ENCODE measurements around the gene CD44. TPM values are rescaled to one million over a fixed set of nuclear protein-coding genes. Genes with fewer than 3 reads are reported as not detected.
"Not testable (repeated sequence)": the region's sequence is repeated elsewhere in the genome, so short reads cannot be mapped to it uniquely, and the experiment has no call there.

Gene CD44
- total and polyA plus RNA-seq, 2 donors = 51.1 to 78.7 TPM

- not testable (repeated sequence) for DNase-seq (ENCODE audit: low read depth in 6 of 9, low spot score in 9 of 9)
- WGBS = 92% methylated on average over 1 of the region's 1 CpG
- peaks cover 9 to 32% of the 10 kb centered on the region in 2 donors for H3K4me1 ChIP-seq (ENCODE audit: control insufficient read depth in 2 of 2, insufficient read depth in 2 of 2, low read length in 2 of 2)
Observed at GRCh38 chr11:35108336-35108735, 30.6 kb upstream of the CD44 start.

GRCh38 chr11:35109041-35109440 lies 29.9 kb upstream of the CD44 start:
- no peaks in the 10 kb centered on the region for H3K9me3 ChIP-seq (ENCODE audit: control insufficient read depth in 2 of 2, insufficient read depth in 1 of 2, low read length in 1 of 2)
- no peaks in the 10 kb centered on the region for H3K27me3 ChIP-seq (ENCODE audit: control insufficient read depth in 2 of 2, insufficient read depth in 1 of 2, low read length in 1 of 2)
- no peaks in the 10 kb centered on the region for H3K36me3 ChIP-seq (ENCODE audit: control insufficient read depth in 2 of 2, insufficient read depth in 2 of 2, low read length in 1 of 2)
- peaks cover 9 to 32% of the 10 kb centered on the region in 2 donors for H3K4me1 ChIP-seq (ENCODE audit: control insufficient read depth in 2 of 2, insufficient read depth in 2 of 2, low read length in 2 of 2)
- H3K27ac ChIP-seq (ENCODE audit: low read depth in 1 of 2, low read length in 1 of 2) = no peak overlapping the region
- DNase-seq (ENCODE audit: low read depth in 6 of 9, low spot score in 9 of 9) = no peak
- H3K4me3 ChIP-seq (ENCODE audit: low read length in 2 of 2) = no peak overlapping the region

More at GRCh38 chr11:35108336-35108735, 30.6 kb upstream of the CD44 start:
- not testable (repeated sequence) for H3K9me3 ChIP-seq (ENCODE audit: control insufficient read depth in 2 of 2, insufficient read depth in 1 of 2, low read length in 1 of 2); H3K27me3 ChIP-seq (ENCODE audit: control insufficient read depth in 2 of 2, insufficient read depth in 1 of 2, low read length in 1 of 2); H3K4me3 ChIP-seq (ENCODE audit: low read length in 2 of 2); H3K36me3 ChIP-seq (ENCODE audit: control insufficient read depth in 2 of 2, insufficient read depth in 2 of 2, low read length in 1 of 2); H3K27ac ChIP-seq (ENCODE audit: low read depth in 1 of 2, low read length in 1 of 2)

GRCh38 chr11:35109827-35110226 lies 29.1 kb upstream of the CD44 start:
- no peaks in the 10 kb centered on the region for H3K36me3 ChIP-seq (ENCODE audit: control insufficient read depth in 2 of 2, insufficient read depth in 2 of 2, low read length in 1 of 2)
- no peaks in the 10 kb centered on the region for H3K9me3 ChIP-seq (ENCODE audit: control insufficient read depth in 2 of 2, insufficient read depth in 1 of 2, low read length in 1 of 2)
- H3K27me3 ChIP-seq (ENCODE audit: control insufficient read depth in 2 of 2, insufficient read depth in 1 of 2, low read length in 1 of 2) = no peaks in the 10 kb centered on the region
- DNase-seq (ENCODE audit: low read depth in 6 of 9, low spot score in 9 of 9) = no peak
- H3K4me3 ChIP-seq (ENCODE audit: low read length in 2 of 2) = no peak overlapping the region
- H3K27ac ChIP-seq (ENCODE audit: low read depth in 1 of 2, low read length in 1 of 2) = no peak overlapping the region
- peaks cover 9 to 33% of the 10 kb centered on the region in 2 donors for H3K4me1 ChIP-seq (ENCODE audit: control insufficient read depth in 2 of 2, insufficient read depth in 2 of 2, low read length in 2 of 2)

- Histone ChIP-seq H3K9me3 (ENCODE audit: control insufficient read depth in 2 of 2, insufficient read depth in 1 of 2, low read length in 1 of 2) (no peaks in the 10 kb centered on the region), H3K27ac (ENCODE audit: low read depth in 1 of 2, low read length in 1 of 2) (no peak overlapping the region), H3K27me3 (ENCODE audit: control insufficient read depth in 2 of 2, insufficient read depth in 1 of 2, low read length in 1 of 2) (no peaks in the 10 kb centered on the region), H3K4me1 (ENCODE audit: control insufficient read depth in 2 of 2, insufficient read depth in 2 of 2, low read length in 2 of 2) (peaks cover 6 to 43% of the 10 kb centered on the region in 2 donors), H3K4me3 (ENCODE audit: low read length in 2 of 2) (no peak overlapping the region), H3K36me3 (ENCODE audit: control insufficient read depth in 2 of 2, insufficient read depth in 2 of 2, low read length in 1 of 2) (no peaks in the 10 kb centered on the region)
- WGBS = 83% methylated on average over 4 of the region's 4 CpGs
- no peak for DNase-seq (ENCODE audit: low read depth in 6 of 9, low spot score in 9 of 9)
Observed at GRCh38 chr11:35111161-35112055, 27.6 kb upstream of the CD44 start.

GRCh38 chr11:35112056-35112845 lies 26.7 kb upstream of the CD44 start:
- Histone ChIP-seq H3K27ac (ENCODE audit: low read depth in 1 of 2, low read length in 1 of 2) (no peak overlapping the region), H3K4me3 (ENCODE audit: low read length in 2 of 2) (no peak overlapping the region), H3K36me3 (ENCODE audit: control insufficient read depth in 2 of 2, insufficient read depth in 2 of 2, low read length in 1 of 2) (no peaks in the 10 kb centered on the region), H3K27me3 (ENCODE audit: control insufficient read depth in 2 of 2, insufficient read depth in 1 of 2, low read length in 1 of 2) (no peaks in the 10 kb centered on the region), H3K4me1 (ENCODE audit: control insufficient read depth in 2 of 2, insufficient read depth in 2 of 2, low read length in 2 of 2) (peaks cover 0 to 41% of the 10 kb centered on the region in 2 donors), H3K9me3 (ENCODE audit: control insufficient read depth in 2 of 2, insufficient read depth in 1 of 2, low read length in 1 of 2) (no peaks in the 10 kb centered on the region)
- WGBS = 95% methylated on average over 13 of the region's 13 CpGs
- no peak for DNase-seq (ENCODE audit: low read depth in 6 of 9, low spot score in 9 of 9)

- Histone ChIP-seq H3K27ac (ENCODE audit: low read depth in 1 of 2, low read length in 1 of 2) (no peak overlapping the region), H3K9me3 (ENCODE audit: control insufficient read depth in 2 of 2, insufficient read depth in 1 of 2, low read length in 1 of 2) (no peaks in the 10 kb centered on the region), H3K27me3 (ENCODE audit: control insufficient read depth in 2 of 2, insufficient read depth in 1 of 2, low read length in 1 of 2) (no peaks in the 10 kb centered on the region), H3K4me3 (ENCODE audit: low read length in 2 of 2) (no peak overlapping the region), H3K36me3 (ENCODE audit: control insufficient read depth in 2 of 2, insufficient read depth in 2 of 2, low read length in 1 of 2) (no peaks in the 10 kb centered on the region), H3K4me1 (ENCODE audit: control insufficient read depth in 2 of 2, insufficient read depth in 2 of 2, low read length in 2 of 2) (peaks cover 0 to 38% of the 10 kb centered on the region in 2 donors)
- WGBS = 98% methylated on average over 1 of the region's 1 CpG
- DNase-seq (ENCODE audit: low read depth in 6 of 9, low spot score in 9 of 9) = no peak
Observed at GRCh38 chr11:35112846-35113105, 26.2 kb upstream of the CD44 start.

GRCh38 chr11:35114906-35115687 lies 23.9 kb upstream of the CD44 start:
- 94% methylated on average over 9 of the region's 9 CpGs for WGBS
- DNase-seq (ENCODE audit: low read depth in 6 of 9, low spot score in 9 of 9) = no peak
- Histone ChIP-seq H3K27ac (ENCODE audit: low read depth in 1 of 2, low read length in 1 of 2) (no peak overlapping the region), H3K9me3 (ENCODE audit: control insufficient read depth in 2 of 2, insufficient read depth in 1 of 2, low read length in 1 of 2) (no peaks in the 10 kb centered on the region), H3K36me3 (ENCODE audit: control insufficient read depth in 2 of 2, insufficient read depth in 2 of 2, low read length in 1 of 2) (no peaks in the 10 kb centered on the region), H3K4me1 (ENCODE audit: control insufficient read depth in 2 of 2, insufficient read depth in 2 of 2, low read length in 2 of 2) (peaks cover 2 to 37% of the 10 kb centered on the region in 2 donors), H3K4me3 (ENCODE audit: low read length in 2 of 2) (no peak overlapping the region), H3K27me3 (ENCODE audit: control insufficient read depth in 2 of 2, insufficient read depth in 1 of 2, low read length in 1 of 2) (no peaks in the 10 kb centered on the region)

GRCh38 chr11:35115688-35116030 lies 23.3 kb upstream of the CD44 start:
- no peak for DNase-seq (ENCODE audit: low read depth in 6 of 9, low spot score in 9 of 9)
- 89% methylated on average over 4 of the region's 4 CpGs for WGBS

GRCh38 chr11:35116245-35116644 lies 22.7 kb upstream of the CD44 start:
- WGBS = 93% methylated on average over 5 of the region's 5 CpGs
- H3K4me1 ChIP-seq (ENCODE audit: control insufficient read depth in 2 of 2, insufficient read depth in 2 of 2, low read length in 2 of 2) = peaks cover 8 to 32% of the 10 kb centered on the region in 2 donors
- H3K27ac ChIP-seq (ENCODE audit: low read depth in 1 of 2, low read length in 1 of 2) = no peak overlapping the region
- no peaks in the 10 kb centered on the region for H3K36me3 ChIP-seq (ENCODE audit: control insufficient read depth in 2 of 2, insufficient read depth in 2 of 2, low read length in 1 of 2)
- no peaks in the 10 kb centered on the region for H3K9me3 ChIP-seq (ENCODE audit: control insufficient read depth in 2 of 2, insufficient read depth in 1 of 2, low read length in 1 of 2)
- H3K4me3 ChIP-seq (ENCODE audit: low read length in 2 of 2) = no peak overlapping the region
- no peak for DNase-seq (ENCODE audit: low read depth in 6 of 9, low spot score in 9 of 9)
- H3K27me3 ChIP-seq (ENCODE audit: control insufficient read depth in 2 of 2, insufficient read depth in 1 of 2, low read length in 1 of 2) = no peaks in the 10 kb centered on the region

More at GRCh38 chr11:35115688-35116030, 23.3 kb upstream of the CD44 start:
- Histone ChIP-seq H3K4me3 (ENCODE audit: low read length in 2 of 2) (no peak overlapping the region), H3K27ac (ENCODE audit: low read depth in 1 of 2, low read length in 1 of 2) (no peak overlapping the region), H3K36me3 (ENCODE audit: control insufficient read depth in 2 of 2, insufficient read depth in 2 of 2, low read length in 1 of 2) (no peaks in the 10 kb centered on the region), H3K27me3 (ENCODE audit: control insufficient read depth in 2 of 2, insufficient read depth in 1 of 2, low read length in 1 of 2) (no peaks in the 10 kb centered on the region), H3K9me3 (ENCODE audit: control insufficient read depth in 2 of 2, insufficient read depth in 1 of 2, low read length in 1 of 2) (no peaks in the 10 kb centered on the region), H3K4me1 (ENCODE audit: control insufficient read depth in 2 of 2, insufficient read depth in 2 of 2, low read length in 2 of 2) (peaks cover 2 to 37% of the 10 kb centered on the region in 2 donors)
